Spleen (tissue), 11 donors: ENCODE measurements around the gene PEA15. TPM values are rescaled to one million over a fixed set of nuclear protein-coding genes. Genes with fewer than 3 reads are reported as not detected.

ENCODE experiments used
- DNase-seq: peaks from one replicate; pipeline ENCODE4 v3.0.0-alpha.2; 2020
- H3K27ac ChIP-seq, 8 donors: fragments of 200-600 bp; sonication (generic) in 7 of 8; 1 replicate in 4 of 8; 2 replicates in 4 of 8; pipeline versions ENCODE4 v1.5.0 to v1.8.0; 2016 to 2021; ENCODE audit warnings: inconsistent platforms in 4 of 8, mild to moderate bottlenecking in 4 of 8, moderate library complexity in 1 of 8
- H3K27me3 ChIP-seq, 7 donors: fragments of 200-600 bp; sonication (generic) in 6 of 7; replicated peaks in 1 of 7; 1 replicate in 4 of 7; 2 replicates in 3 of 7; pipeline versions ENCODE4 v1.5.0 to v1.8.0; 2016 to 2021; ENCODE audit warnings: inconsistent platforms in 3 of 7, mild to moderate bottlenecking in 1 of 7
- H3K36me3 ChIP-seq, 6 donors: fragments of 200-600 bp; sonication (generic) in 5 of 6; 1 replicate in 4 of 6; 2 replicates in 2 of 6; pipeline versions ENCODE4 v1.5.0 to v1.8.0; 2016 to 2021; ENCODE audit warnings: inconsistent platforms in 2 of 6
- H3K4me1 ChIP-seq, 6 donors: fragments of 200-600 bp; sonication (generic) in 5 of 6; 1 replicate in 3 of 6; 2 replicates in 3 of 6; pipeline versions ENCODE4 v1.5.0 to v1.8.0; 2016 to 2021; ENCODE audit warnings: inconsistent platforms in 3 of 6
- H3K4me3 ChIP-seq, 8 donors: fragments of 200-600 bp; sonication (generic) in 7 of 8; 1 replicate in 4 of 8; 2 replicates in 4 of 8; pipeline versions ENCODE4 v1.5.0 to v1.8.0; 2016 to 2021; ENCODE audit warnings: inconsistent platforms in 4 of 8, mild to moderate bottlenecking in 4 of 8, moderate library complexity in 2 of 8
- H3K9me3 ChIP-seq, 8 donors: fragments of 200-600 bp; sonication (generic) in 7 of 8; 1 replicate in 4 of 8; 2 replicates in 4 of 8; pipeline versions ENCODE4 v1.5.0 to v1.8.0; 2016 to 2021; ENCODE audit warnings: inconsistent platforms in 4 of 8
- CTCF ChIP-seq, 11 experiments: fragments of 200-600 bp in 7 of 11; fragments of 450-650 bp in 4 of 11; sonication (generic) in 4 of 11; IDR thresholded peaks in 8 of 11; conservative IDR thresholded peaks in 3 of 11; 1 replicate in 7 of 11; 2 replicates in 4 of 11; pipeline versions ENCODE4 v1.4.0 to v1.8.0; 2016 to 2021; ENCODE audit warnings: antibody characterized with exemption in 11 of 11, inconsistent platforms in 4 of 11, mild to moderate bottlenecking in 1 of 11
- POLR2A ChIP-seq, 3 donors: fragments of 450-650 bp; IDR thresholded peaks; one replicate each; pipeline ENCODE4 v1.5.1; 2017; ENCODE audit warnings: antibody characterized with exemption in 3 of 3, mild to moderate bottlenecking in 1 of 3
- POLR2AphosphoS5 ChIP-seq, 3 donors: sonication (generic); formaldehyde crosslinking; IDR thresholded peaks; one replicate each; pipeline ENCODE4 v1.5.1; 2017; ENCODE audit warnings: antibody characterized with exemption in 3 of 3
- WGBS, 5 donors: extraction: QIAGEN DNeasy Blood & Tissue Kit in 3 of 5; methylation state at CpG; one replicate each; pipeline versions ENCODE4 v1.1.5 to v1.1.7; 2013 to 2018; 5-methylcytosine and 5-hydroxymethylcytosine counted together
- intact Hi-C: fragments of 100-400 bp; cut with DNase I; formaldehyde crosslinking; loops from one replicate; pipeline ENCODE4 v1.15.0; 2023; ENCODE audit warnings: low total_unique reads
- polyA plus RNA-seq, 3 donors: library from polyadenylated mRNA; stranded (reverse); fragments of 200-250 nt; gene quantifications; one replicate each; pipeline ENCODE4 v1.2.1, GENCODE V29; 2013
- total RNA-seq, 7 donors: library from RNA; depleted of rRNA in 3 of 7; stranded (reverse); fragments of >200 nt in 3 of 7; fragmentation: NEBNext Ultra II Directional in 4 of 7; extraction: Animal tissue kit (Norgen Biotek cat#: 25700) in 4 of 7; gene quantifications; one replicate each; pipeline versions ENCODE4 v1.1.0 to v1.2.1, GENCODE V29; 2016 to 2021
- donor health status: healthy with polysubstance abuse.
- donor health status: DM: no; HTN: no; CAD: no; lungs with moderate emphysema.
- donor health status: DM: no; HTN: no; CAD: no.
- donor health status: Bipolar disorder and iron deficiency.
- donor health status: healthy.
- donor health status: DM: no; HTN: no; CAD: no.
- donor health status: DM: yes; HTN: yes; CAD: no.

Gene PEA15
- total and polyA plus RNA-seq, 10 donors: 73.4 to 167 (median 106) TPM

- DNase-seq: no peak
- intact Hi-C loops: no loop called here
- Histone ChIP-seq H3K36me3 (peaks cover 0 to 48% (median 11%) of the 10 kb centered on the region in 6 donors), H3K4me3 (peak overlapping the region; percentile 71 to 94 (median 88)), H3K9me3 (no peaks in the 10 kb centered on the region), H3K27me3 (no peaks in the 10 kb centered on the region), H3K27ac (peak overlapping the region; percentile 84 to 95 (median 92)), H3K4me1 (peaks cover 39 to 81% (median 69%) of the 10 kb centered on the region in 6 donors)
- no peak for TF ChIP-seq CTCF (IDR thresholded peaks at IDR 0.05 in 8 of 11, conservative IDR thresholded peaks at IDR 0.05 in 3 of 11)
- no peak for TF ChIP-seq POLR2A (IDR thresholded peaks at IDR 0.05)
- no peak for TF ChIP-seq POLR2AphosphoS5 (IDR thresholded peaks at IDR 0.05)
- WGBS, 5 donors: 50 to 70% (median 55%) methylated on average over 9 of the region's 9 CpGs
These were observed 1.4 kb downstream of the PEA15 start for GRCh38 chr1:160206421-160207117.

- intact Hi-C loops: no loop called here
- H3K9me3 ChIP-seq: no peaks in the 10 kb centered on the region
- H3K27me3 ChIP-seq: no peaks in the 10 kb centered on the region
- peak overlapping the region in 1 of 8 donors; percentile 90 for H3K4me3 ChIP-seq
- TF ChIP-seq CTCF (IDR thresholded peaks at IDR 0.05 in 8 of 11, conservative IDR thresholded peaks at IDR 0.05 in 3 of 11) (no peak), POLR2A (IDR thresholded peaks at IDR 0.05) (no peak)
- peaks cover 39 to 81% (median 69%) of the 10 kb centered on the region in 6 donors for H3K4me1 ChIP-seq
- WGBS, 5 donors: 73 to 94% (median 87%) methylated on average over 4 of the region's 4 CpGs
- peak overlapping the region in 7 of 8 donors; percentile 52 to 95 (median 91) for H3K27ac ChIP-seq
- peaks cover 0 to 54% (median 17%) of the 10 kb centered on the region in 6 donors for H3K36me3 ChIP-seq
- DNase-seq: no peak
These were observed 2.0 kb downstream of the PEA15 start for GRCh38 chr1:160207118-160207650.

- peaks cover 0 to 62% (median 25%) of the 10 kb centered on the region in 6 donors for H3K36me3 ChIP-seq
- peak overlapping the region in 7 of 8 donors; percentile 52 to 95 (median 91) for H3K27ac ChIP-seq
- 51 to 70% (median 62%) methylated on average over 9 of the region's 9 CpGs for WGBS, 5 donors
- no peaks in the 10 kb centered on the region for H3K27me3 ChIP-seq
- intact Hi-C loops: no loop called here
- H3K9me3 ChIP-seq: no peaks in the 10 kb centered on the region
- peak; percentile 78 for DNase-seq
- TF ChIP-seq POLR2AphosphoS5 (IDR thresholded peaks at IDR 0.05) (peak; percentile 25 to 71 (median 45)), CTCF (IDR thresholded peaks at IDR 0.05 in 8 of 11, conservative IDR thresholded peaks at IDR 0.05 in 3 of 11) (no peak)
- peaks cover 39 to 81% (median 69%) of the 10 kb centered on the region in 6 donors for H3K4me1 ChIP-seq
- peak overlapping the region in 1 of 8 donors; percentile 16 for H3K4me3 ChIP-seq
These were observed 2.8 kb downstream of the PEA15 start for GRCh38 chr1:160207771-160208556.
